IMR-90 (cell line): ENCODE data around the gene CERS5. TPM values are rescaled to one million over a fixed set of nuclear protein-coding genes. Genes with fewer than 3 reads are reported as not detected.

Experiments used
- ATAC-seq: fragments of 200-7000 bp; cut with Tn5 transposase; 2 replicates; pipeline ENCODE4 v1.9.1; 2020; ENCODE audit warnings: low read depth, mild to moderate bottlenecking, moderate library complexity
- BruUV-seq: library from RNA; stranded (reverse); fragments of 400-500 nt; replicated peaks from 2 replicates; lab custom pipeline; 2021; lab: Mats Ljungman, UMichigan
- CTCF ChIA-PET: fragments of 300-600 bp; formaldehyde crosslinking; extraction: SDS; loops from one replicate; lab custom pipeline; 2021; ENCODE audit warnings: antibody characterized with exemption; lab: Yijun Ruan, JAX
- POLR2A ChIA-PET: fragments of 300-600 bp; sonication (Branson Sonifier 250); formaldehyde crosslinking; loops from one replicate; lab custom pipeline; 2022; ENCODE audit warnings: antibody characterized with exemption; ENCODE audit not compliant: unreplicated experiment; lab: Charles Lee
- DNase-seq: peaks from one replicate; pipeline ENCODE4 v3.0.0; 2013
- H2AFZ ChIP-seq: replicated peaks from 2 replicates; pipeline ENCODE3; 2013; ENCODE audit warnings: low read length, mild to moderate bottlenecking; ENCODE audit not compliant: poor library complexity
- H2AK5ac ChIP-seq: 2 replicates; pipeline ENCODE4 v1.6.1; 2013; ENCODE audit warnings: low read depth, low read length, inconsistent platforms
- H2AK9ac ChIP-seq: replicated peaks from 2 replicates; pipeline ENCODE3; 2013; ENCODE audit warnings: mild to moderate bottlenecking, low read depth, low read length, moderate library complexity; ENCODE audit not compliant: poor library complexity
- H2BK120ac ChIP-seq: 2 replicates; pipeline ENCODE4 v1.6.1; 2013; ENCODE audit warnings: low read depth, low read length, inconsistent platforms
- H2BK15ac ChIP-seq: 3 replicates; pipeline ENCODE4 v1.6.1; 2013; ENCODE audit warnings: low read depth, low read length, inconsistent platforms
- H2BK20ac ChIP-seq: 2 replicates; pipeline ENCODE4 v1.6.1; 2013; ENCODE audit warnings: low read depth, mild to moderate bottlenecking, inconsistent platforms, low read length, moderate library complexity
- H2BK5ac ChIP-seq: 2 replicates; pipeline ENCODE4 v1.6.1; 2013; ENCODE audit warnings: mild to moderate bottlenecking, low read depth, low read length, inconsistent platforms; ENCODE audit not compliant: poor library complexity, severe bottlenecking
- H3K14ac ChIP-seq: replicated peaks from 2 replicates; pipeline ENCODE4 v1.6.1; 2013; ENCODE audit warnings: low read depth, low read length, inconsistent platforms
- H3K18ac ChIP-seq: 2 replicates; pipeline ENCODE4 v1.6.1; 2013; ENCODE audit warnings: low read depth, low read length, control low read depth
- H3K23ac ChIP-seq: 2 replicates; pipeline ENCODE4 v1.6.1; 2013; ENCODE audit warnings: low read depth, low read length, inconsistent platforms
- H3K27ac ChIP-seq: 2 replicates; pipeline ENCODE4 v1.5.1; 2013; ENCODE audit warnings: mild to moderate bottlenecking, control low read depth, low read length; ENCODE audit not compliant: insufficient read depth
- H3K27me3 ChIP-seq: 2 replicates; pipeline ENCODE4 v1.6.1; 2013; ENCODE audit warnings: low read length; ENCODE audit not compliant: control insufficient read depth, insufficient read depth
- H3K36me3 ChIP-seq: 2 replicates; pipeline ENCODE4 v1.6.1; 2013; ENCODE audit warnings: low read length, mixed read lengths; ENCODE audit not compliant: control insufficient read depth, insufficient read depth
- H3K4ac ChIP-seq: 2 replicates; pipeline ENCODE4 v1.6.1; 2013; ENCODE audit warnings: low read depth, low read length, inconsistent platforms
- H3K4me1 ChIP-seq: 2 replicates; pipeline ENCODE4 v1.6.1; 2013; ENCODE audit warnings: low read length, mixed read lengths; ENCODE audit not compliant: control insufficient read depth, insufficient read depth
- H3K4me2 ChIP-seq: 2 replicates; pipeline ENCODE4 v1.6.1; 2013; ENCODE audit warnings: low read depth, mild to moderate bottlenecking, control low read depth, low read length, moderate library complexity
- H3K4me3 ChIP-seq: 2 replicates; pipeline ENCODE4 v1.5.1; 2013; ENCODE audit warnings: low read depth, mild to moderate bottlenecking, control low read depth, low read length, moderate library complexity; ENCODE audit not compliant: insufficient read depth
- H3K56ac ChIP-seq: 2 replicates; pipeline ENCODE4 v1.6.1; 2013; ENCODE audit warnings: low read length, inconsistent platforms; ENCODE audit not compliant: insufficient read depth; ENCODE audit errors: extremely low read depth
- H3K79me1 ChIP-seq, 2 experiments: 2 replicates each; pipeline ENCODE4 v1.6.1; 2013; ENCODE audit warnings: low read length in 2 of 2, inconsistent platforms in 1 of 2, low read depth in 1 of 2
- H3K9ac ChIP-seq: 2 replicates; pipeline ENCODE4 v1.6.1; 2013; ENCODE audit warnings: low read depth, low read length, control low read depth
- H3K9me1 ChIP-seq: 2 replicates; pipeline ENCODE4 v1.6.1; 2013; ENCODE audit warnings: low read length, inconsistent platforms; ENCODE audit not compliant: insufficient read depth
- H3K9me3 ChIP-seq: 2 replicates; pipeline ENCODE4 v1.6.1; 2013; ENCODE audit warnings: low read length; ENCODE audit not compliant: control insufficient read depth, insufficient read depth
- H4K20me1 ChIP-seq: 2 replicates; pipeline ENCODE4 v1.6.1; 2013; ENCODE audit warnings: low read length, inconsistent platforms; ENCODE audit not compliant: insufficient read depth
- H4K5ac ChIP-seq: 2 replicates; pipeline ENCODE4 v1.6.1; 2013; ENCODE audit warnings: mild to moderate bottlenecking, low read depth, low read length, control low read depth
- H4K8ac ChIP-seq, 2 experiments: 2 replicates each; pipeline ENCODE4 v1.6.1; 2013; ENCODE audit warnings: low read depth in 2 of 2, low read length in 2 of 2, control low read depth in 1 of 2, inconsistent platforms in 1 of 2
- H4K91ac ChIP-seq: 2 replicates; pipeline ENCODE4 v1.6.1; 2013; ENCODE audit warnings: low read depth, low read length, inconsistent platforms; ENCODE audit not compliant: insufficient read depth
- BHLHE40 ChIP-seq: fragments of 150-350 bp; IDR thresholded peaks from 2 replicates; pipeline ENCODE4 v1.6.1; 2016; ENCODE audit warnings: mild to moderate bottlenecking, low read depth, low read length
- CEBPB ChIP-seq: IDR thresholded peaks from 2 replicates; pipeline ENCODE4 v1.6.1; 2012; ENCODE audit warnings: low read depth, low read length, improper control_type of control experiment
- CHD1 ChIP-seq: IDR thresholded peaks from 2 replicates; pipeline ENCODE4 v1.6.1; 2012; ENCODE audit warnings: low read depth, low read length, improper control_type of control experiment
- CTCF ChIP-seq: conservative IDR thresholded peaks from 2 replicates; pipeline ENCODE4 v1.5.1; 2012; ENCODE audit warnings: mild to moderate bottlenecking, low read depth, low read length, improper control_type of control experiment
- FOS ChIP-seq: fragments of 150-350 bp; IDR thresholded peaks from 2 replicates; pipeline ENCODE4 v1.6.1; 2016; ENCODE audit warnings: low read depth, low read length
- MAFK ChIP-seq: IDR thresholded peaks from 2 replicates; pipeline ENCODE4 v1.6.1; 2012; ENCODE audit warnings: low read depth, low read length, improper control_type of control experiment
- MAZ ChIP-seq: IDR thresholded peaks from 2 replicates; pipeline ENCODE4 v1.6.1; 2012; ENCODE audit warnings: low read depth, mild to moderate bottlenecking, low read length, improper control_type of control experiment, moderate library complexity, borderline replicate concordance
- MXI1 ChIP-seq: IDR thresholded peaks from 2 replicates; pipeline ENCODE4 v1.6.1; 2012; ENCODE audit warnings: low read depth, mild to moderate bottlenecking, low read length, moderate library complexity, borderline replicate concordance
- NFE2L2 ChIP-seq: fragments of 150-350 bp; IDR thresholded peaks from 2 replicates; pipeline ENCODE4 v1.6.1; 2016; ENCODE audit warnings: low read depth, mild to moderate bottlenecking, low read length
- POLR2A ChIP-seq: IDR thresholded peaks from 2 replicates; pipeline ENCODE4 v1.6.1; 2012; ENCODE audit warnings: mild to moderate bottlenecking, low read depth, low read length
- RAD21 ChIP-seq: IDR thresholded peaks from 2 replicates; pipeline ENCODE4 v1.6.1; 2012; ENCODE audit warnings: low read length, improper control_type of control experiment
- RCOR1 ChIP-seq: IDR thresholded peaks from 2 replicates; pipeline ENCODE4 v1.6.1; 2012; ENCODE audit warnings: mild to moderate bottlenecking, low read length, improper control_type of control experiment; ENCODE audit not compliant: insufficient replicate concordance
- RFX5 ChIP-seq: IDR thresholded peaks from 2 replicates; pipeline ENCODE4 v1.8.0; 2012; ENCODE audit warnings: low read depth, mild to moderate bottlenecking, low read length, moderate library complexity
- USF2 ChIP-seq: fragments of 150-350 bp; IDR thresholded peaks from 2 replicates; pipeline ENCODE4 v1.6.1; 2017; ENCODE audit warnings: mild to moderate bottlenecking, antibody characterized with exemption, low read length, low read depth
- WGBS, 2 experiments: methylation state at CpG; one replicate each; pipeline versions ENCODE4 v1.1.5 to v1.1.7; 2013; ENCODE audit warnings: missing lambda C conversion rate in 2 of 2; ENCODE audit not compliant: insufficient read length in 1 of 2; ENCODE audit errors: extremely low coverage in 2 of 2; 5-methylcytosine and 5-hydroxymethylcytosine counted together
- dilution Hi-C: fragments of 300-500 bp; cut with HindIII; formaldehyde crosslinking; loops from one replicate; pipeline ENCODE4 v1.14.3; 2018; ENCODE audit warnings: low sequenced_read_pairs; ENCODE audit not compliant: unreplicated experiment
- in situ Hi-C: fragments of 300-500 bp; cut with MboI; formaldehyde crosslinking; loops from 3 replicates; pipeline ENCODE4 v1.14.3; 2019; ENCODE audit warnings: low sequenced_read_pairs, inconsistent platforms, mixed read lengths
- intact Hi-C: fragments of 100-400 bp; cut with micrococcal nuclease; formaldehyde crosslinking; loops from 2 replicates; pipeline ENCODE4 v1.10.0; 2022
- polyA plus RNA-seq, 3 experiments: library from polyadenylated mRNA; depleted of rRNA; stranded (reverse); fragments of >200 nt; gene quantifications; 2 replicates each; pipeline ENCODE4 v1.2.3, GENCODE V29; 2012; ENCODE audit warnings: low replicate concordance in 1 of 3
- total RNA-seq: library from RNA; depleted of rRNA; stranded (reverse); fragments of >200 nt; gene quantifications from 2 replicates; pipeline ENCODE4 v1.2.3, GENCODE V29; 2012
- TF ChIP-seq, protein P1 (sequence below): fragments of 150-350 bp; IDR thresholded peaks from 2 replicates; pipeline ENCODE4 v1.6.1; 2016; ENCODE audit warnings: low read depth, mild to moderate bottlenecking, low read length, moderate library complexity, borderline replicate concordance

The CERS5 gene
- total and polyA plus RNA-seq, 2 of the 4 experiments (the other 2 are of a cell fraction) = 40.3 to 60.3 TPM

DNA sequence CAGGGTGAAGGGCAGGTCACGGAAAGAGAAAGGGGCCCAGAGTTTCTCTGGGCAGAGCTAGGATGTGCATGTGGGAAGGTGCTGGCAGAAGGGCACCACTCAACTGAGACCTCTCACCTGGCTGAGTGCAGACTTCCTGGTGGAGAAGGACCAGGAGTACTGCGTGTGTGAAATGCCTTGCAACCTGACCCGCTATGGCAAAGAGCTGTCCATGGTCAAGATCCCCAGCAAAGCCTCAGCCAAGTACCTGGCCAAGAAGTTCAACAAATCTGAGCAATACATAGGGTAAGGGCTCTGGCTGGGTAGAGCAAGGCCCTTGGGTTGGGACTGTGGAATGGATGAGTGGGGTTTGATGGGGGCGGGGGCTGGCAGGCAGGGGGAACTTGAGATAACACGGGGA lies 87.4 kb downstream of the CERS5 start:
- no peak overlapping the region for H3K56ac ChIP-seq
- intact Hi-C loops (no loop called here), in situ Hi-C loops (no loop called here), dilution Hi-C loops (no loop called here)
- DNase-seq (no peak), ATAC-seq (no peak)
- no peak overlapping the region for H3K18ac ChIP-seq
- no peak overlapping the region for H2BK5ac ChIP-seq
- no peak overlapping the region for H2BK120ac ChIP-seq
- no peak overlapping the region for H4K8ac ChIP-seq
- no peaks in the 10 kb centered on the region for H3K27me3 ChIP-seq
- H3K9ac ChIP-seq = no peak overlapping the region
- no peak overlapping the region for H3K23ac ChIP-seq
- no peaks in the 10 kb centered on the region for H3K36me3 ChIP-seq
- POLR2A ChIA-PET = no interaction called here
- H3K9me3 ChIP-seq = no peaks in the 10 kb centered on the region
- TF ChIP-seq, protein P1, sequence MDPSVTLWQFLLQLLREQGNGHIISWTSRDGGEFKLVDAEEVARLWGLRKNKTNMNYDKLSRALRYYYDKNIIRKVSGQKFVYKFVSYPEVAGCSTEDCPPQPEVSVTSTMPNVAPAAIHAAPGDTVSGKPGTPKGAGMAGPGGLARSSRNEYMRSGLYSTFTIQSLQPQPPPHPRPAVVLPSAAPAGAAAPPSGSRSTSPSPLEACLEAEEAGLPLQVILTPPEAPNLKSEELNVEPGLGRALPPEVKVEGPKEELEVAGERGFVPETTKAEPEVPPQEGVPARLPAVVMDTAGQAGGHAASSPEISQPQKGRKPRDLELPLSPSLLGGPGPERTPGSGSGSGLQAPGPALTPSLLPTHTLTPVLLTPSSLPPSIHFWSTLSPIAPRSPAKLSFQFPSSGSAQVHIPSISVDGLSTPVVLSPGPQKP = no peak
- TF ChIP-seq MXI1 (no peak), POLR2A (no peak), FOS (no peak), RAD21 (no peak), RCOR1 (no peak), USF2 (no peak), RFX5 (no peak), CHD1 (no peak), CTCF (no peak), NFE2L2 (no peak), MAZ (no peak), BHLHE40 (no peak), MAFK (no peak), CEBPB (no peak)
- no peak overlapping the region for H2AFZ ChIP-seq
- no TSS peak for BruUV-seq
- H4K5ac ChIP-seq = no peak overlapping the region
- H3K27ac ChIP-seq = no peak overlapping the region
- no peaks in the 10 kb centered on the region for H3K9me1 ChIP-seq
- no peak overlapping the region for H3K4me2 ChIP-seq
- WGBS, 2 experiments = 83% methylated on average over 1 of the region's 5 CpGs; no CpG with 5 or more reads in 1 of the 2 experiments
- H3K79me1 ChIP-seq = peaks cover 3 to 11% of the 10 kb centered on the region in 2 experiments
- H2AK5ac ChIP-seq = no peak overlapping the region; the same call in 1 of the 2 replicates
- no peak overlapping the region for H4K91ac ChIP-seq
- no peaks in the 10 kb centered on the region for H4K20me1 ChIP-seq
- no peak overlapping the region for H3K4ac ChIP-seq
- no peak overlapping the region for H3K4me3 ChIP-seq
- no peak overlapping the region for H2BK20ac ChIP-seq
- no peak overlapping the region for H2BK15ac ChIP-seq
- CTCF ChIA-PET = no interaction called here
- no peak overlapping the region for H2AK9ac ChIP-seq
- no peak overlapping the region for H3K14ac ChIP-seq
- peaks cover 5% of the 10 kb centered on the region for H3K4me1 ChIP-seq
